Cardiac muscle cell (in vitro differentiated cells and primary cell): ENCODE measurements around the gene UPF2. TPM values are rescaled to one million over a fixed set of nuclear protein-coding genes. Genes with fewer than 3 reads are reported as not detected.

Experiments used
- DNase-seq, 2 donors: peaks; one replicate each; pipeline versions ENCODE4 v3.0.0 to v3.0.0-alpha.2; 2010 to 2017; ENCODE audit warnings: low read depth in 1 of 2, low spot score in 1 of 2
- H3K27ac ChIP-seq: fragments of 200-600 bp; sonication (generic); 2 replicates; pipeline ENCODE4 v1.5.1; 2016
- H3K27me3 ChIP-seq: fragments of 200-600 bp; sonication (generic); 2 replicates; pipeline ENCODE4 v1.6.0; 2016; ENCODE audit warnings: control low read depth
- H3K36me3 ChIP-seq: fragments of 200-600 bp; sonication (generic); 2 replicates; pipeline ENCODE4 v1.5.1; 2016; ENCODE audit warnings: control low read depth
- H3K4me1 ChIP-seq: fragments of 200-600 bp; sonication (generic); 2 replicates; pipeline ENCODE4 v1.8.1; 2017; ENCODE audit warnings: low read depth, mild to moderate bottlenecking, mixed run types
- H3K4me3 ChIP-seq: fragments of 200-600 bp; sonication (generic); 2 replicates; pipeline ENCODE4 v1.5.1; 2016; ENCODE audit warnings: mild to moderate bottlenecking
- H3K9me3 ChIP-seq: fragments of 200-600 bp; sonication (generic); 2 replicates; pipeline ENCODE4 v1.5.1; 2017; ENCODE audit warnings: low read depth, mild to moderate bottlenecking, control low read depth
- polyA plus RNA-seq: library from polyadenylated mRNA; unstranded; fragments of >200 nt; fragmentation: Nextera tagmentation; extraction: Ambion mirVana; gene quantifications from 2 replicates; pipeline ENCODE4 v1.2.1, GENCODE V29; 2016
- total RNA-seq: library from RNA; depleted of rRNA; stranded (reverse); fragments of >200 nt; gene quantifications from 2 replicates; pipeline ENCODE4 v1.2.3, GENCODE V29; 2016
- TF ChIP-seq, protein P1 (sequence below): IDR thresholded peaks from 2 replicates; pipeline ENCODE4 v1.5.1; 2012; ENCODE audit warnings: low read depth, mild to moderate bottlenecking, low read length

The UPF2 gene
- total and polyA plus RNA-seq, 2 experiments from 2014 or later = 12.8 to 13.2 TPM

DNA sequence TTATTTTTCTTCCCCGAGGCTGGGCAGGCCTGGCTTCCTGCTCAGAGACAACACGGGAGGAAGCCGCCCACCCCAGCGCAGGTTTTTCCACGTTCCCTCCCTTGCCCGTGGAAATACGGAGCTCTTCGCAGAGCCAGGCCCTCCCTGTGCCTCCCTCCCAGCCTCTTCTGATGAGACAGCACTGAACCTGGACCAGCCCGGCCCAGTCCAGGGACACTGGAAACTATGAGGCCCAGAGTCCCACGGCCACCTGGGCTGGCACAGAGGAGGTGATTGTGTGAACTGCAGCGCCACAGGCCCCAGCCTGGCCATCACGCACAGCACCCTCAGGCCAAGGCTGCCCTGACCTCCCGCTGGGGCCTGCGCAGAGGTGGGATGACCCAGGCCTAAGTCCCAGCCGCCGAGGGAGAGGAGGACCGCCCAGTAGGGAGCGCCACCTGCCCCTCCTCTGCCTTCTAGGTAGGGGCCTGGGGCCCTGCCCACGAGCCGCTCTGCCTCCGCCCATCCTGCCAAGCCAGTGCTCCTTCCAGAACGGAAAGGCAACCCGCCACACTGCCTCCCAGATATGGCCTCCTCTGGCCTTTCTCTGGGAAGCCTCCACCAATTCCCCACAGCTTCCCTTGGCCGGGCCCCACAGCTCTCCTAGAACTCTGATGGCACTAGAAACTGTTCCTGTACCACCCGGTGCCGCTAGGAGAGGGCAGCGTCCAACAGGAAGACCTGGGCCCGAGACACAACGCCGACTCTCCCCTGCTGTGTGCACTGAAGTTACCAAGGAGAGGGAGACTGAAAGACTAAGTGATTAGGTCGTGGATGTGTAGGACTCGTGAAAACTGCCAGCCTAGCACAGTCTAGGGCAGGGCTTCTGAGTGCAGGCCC lies 162.2 kb downstream of the UPF2 start:
- TF ChIP-seq, protein P1, sequence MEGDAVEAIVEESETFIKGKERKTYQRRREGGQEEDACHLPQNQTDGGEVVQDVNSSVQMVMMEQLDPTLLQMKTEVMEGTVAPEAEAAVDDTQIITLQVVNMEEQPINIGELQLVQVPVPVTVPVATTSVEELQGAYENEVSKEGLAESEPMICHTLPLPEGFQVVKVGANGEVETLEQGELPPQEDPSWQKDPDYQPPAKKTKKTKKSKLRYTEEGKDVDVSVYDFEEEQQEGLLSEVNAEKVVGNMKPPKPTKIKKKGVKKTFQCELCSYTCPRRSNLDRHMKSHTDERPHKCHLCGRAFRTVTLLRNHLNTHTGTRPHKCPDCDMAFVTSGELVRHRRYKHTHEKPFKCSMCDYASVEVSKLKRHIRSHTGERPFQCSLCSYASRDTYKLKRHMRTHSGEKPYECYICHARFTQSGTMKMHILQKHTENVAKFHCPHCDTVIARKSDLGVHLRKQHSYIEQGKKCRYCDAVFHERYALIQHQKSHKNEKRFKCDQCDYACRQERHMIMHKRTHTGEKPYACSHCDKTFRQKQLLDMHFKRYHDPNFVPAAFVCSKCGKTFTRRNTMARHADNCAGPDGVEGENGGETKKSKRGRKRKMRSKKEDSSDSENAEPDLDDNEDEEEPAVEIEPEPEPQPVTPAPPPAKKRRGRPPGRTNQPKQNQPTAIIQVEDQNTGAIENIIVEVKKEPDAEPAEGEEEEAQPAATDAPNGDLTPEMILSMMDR = no peak
- Histone ChIP-seq H3K9me3 (no peaks in the 10 kb centered on the region), H3K27me3 (no peaks in the 10 kb centered on the region), H3K4me1 (peaks cover 15% of the 10 kb centered on the region), H3K4me3 (no peak overlapping the region), H3K27ac (no peak overlapping the region), H3K36me3 (no peaks in the 10 kb centered on the region)
- no peak for DNase-seq

- TF ChIP-seq, protein P1 = no peak
- Histone ChIP-seq H3K27ac (no peak overlapping the region), H3K4me3 (no peak overlapping the region), H3K9me3 (no peaks in the 10 kb centered on the region), H3K4me1 (peaks cover 20% of the 10 kb centered on the region), H3K27me3 (no peaks in the 10 kb centered on the region), H3K36me3 (no peaks in the 10 kb centered on the region)
- no peak for DNase-seq
Measured at GRCh38 chr10:11879387-11880094, 163.1 kb downstream of the UPF2 start.

DNA sequence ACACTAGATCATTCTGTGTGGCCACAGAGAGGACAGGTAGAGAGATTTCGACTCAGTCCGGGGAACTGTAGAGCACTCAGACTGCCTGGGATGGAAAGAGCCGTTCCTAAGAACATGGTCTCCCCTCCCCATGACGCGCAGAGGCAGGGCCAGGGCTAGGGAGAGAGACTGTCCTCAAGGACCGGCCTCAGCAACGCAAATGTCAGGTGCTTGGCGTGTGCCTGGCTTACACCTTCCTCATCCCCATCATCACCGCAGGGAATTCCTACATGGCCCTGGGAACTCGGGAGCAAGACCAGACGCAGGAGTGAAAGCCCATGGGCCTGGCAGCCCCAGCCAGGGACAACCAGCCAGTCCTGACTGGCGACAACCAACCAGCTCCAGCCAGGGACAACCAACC lies 163.8 kb downstream of the UPF2 start:
- Histone ChIP-seq H3K27ac (no peak overlapping the region), H3K4me3 (no peak overlapping the region), H3K27me3 (no peaks in the 10 kb centered on the region), H3K36me3 (no peaks in the 10 kb centered on the region), H3K4me1 (peaks cover 28% of the 10 kb centered on the region), H3K9me3 (no peaks in the 10 kb centered on the region)
- no peak for DNase-seq
- TF ChIP-seq, protein P1 = no peak

DNA sequence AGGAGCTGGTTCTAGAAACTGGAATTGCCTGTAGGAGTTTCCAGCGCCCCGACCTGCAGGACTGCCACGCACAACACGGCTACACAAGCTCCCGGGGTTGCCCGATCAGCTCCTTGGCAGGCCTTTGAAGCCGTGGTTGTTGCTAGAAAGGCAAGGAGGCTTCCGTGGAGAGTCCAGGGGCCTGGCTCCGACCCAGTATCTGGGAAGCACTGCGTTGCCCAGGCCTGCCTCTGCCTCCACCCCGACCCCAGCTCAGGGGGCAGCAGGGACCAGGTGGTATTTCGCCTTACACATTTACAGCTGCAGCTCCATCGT lies 165.1 kb downstream of the UPF2 start:
- TF ChIP-seq, protein P1 = no peak
- Histone ChIP-seq H3K27me3 (no peaks in the 10 kb centered on the region), H3K36me3 (no peaks in the 10 kb centered on the region), H3K9me3 (no peaks in the 10 kb centered on the region), H3K27ac (no peak overlapping the region), H3K4me1 (peaks cover 40% of the 10 kb centered on the region), H3K4me3 (no peak overlapping the region)
- DNase-seq = no peak

DNA sequence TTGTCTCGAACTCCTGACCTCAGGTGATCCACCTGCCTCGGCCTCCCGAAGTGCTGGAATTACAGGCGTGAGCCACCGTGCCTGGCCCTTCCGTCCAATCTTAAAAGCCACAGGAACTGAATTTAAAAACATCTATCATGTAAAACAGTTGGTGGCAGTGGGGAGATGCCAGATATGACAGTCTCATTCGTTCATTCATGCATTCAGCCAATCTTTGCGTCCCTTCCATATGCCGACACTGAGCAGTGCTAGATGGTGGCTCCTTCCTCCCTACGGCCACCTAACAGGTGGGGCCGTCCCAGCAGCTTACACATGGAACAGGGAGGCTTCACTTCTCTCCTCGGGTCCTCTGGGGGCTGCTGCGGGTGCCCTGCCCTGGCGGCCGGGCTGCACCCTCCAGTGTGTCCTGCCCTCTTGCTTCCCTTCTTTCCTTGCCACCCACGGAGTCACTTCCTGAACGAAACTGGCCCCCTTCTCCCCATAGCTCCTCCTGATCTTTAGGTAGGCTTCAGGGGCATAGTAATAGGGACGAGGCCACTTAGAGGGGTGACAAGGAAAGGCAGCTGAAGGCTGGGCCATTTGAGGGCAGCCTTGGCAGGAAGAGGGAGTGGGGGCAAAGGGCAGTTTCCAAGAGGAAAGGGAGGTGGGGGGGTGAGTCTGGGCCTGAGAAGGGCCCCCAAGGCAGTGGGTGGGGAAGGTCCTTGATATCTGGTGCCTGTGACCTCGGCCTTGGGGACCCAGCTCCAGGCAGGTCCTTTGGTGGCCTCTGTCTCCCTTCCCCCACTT lies 165.6 kb downstream of the UPF2 start:
- Histone ChIP-seq H3K27me3 (no peaks in the 10 kb centered on the region), H3K9me3 (no peaks in the 10 kb centered on the region), H3K36me3 (no peaks in the 10 kb centered on the region), H3K27ac (no peak overlapping the region), H3K4me3 (no peak overlapping the region), H3K4me1 (peaks cover 46% of the 10 kb centered on the region)
- DNase-seq = no peak
- TF ChIP-seq, protein P1 = no peak
